Activated CD4-positive, alpha-beta T cell treated with anti-CD3 and anti-CD28 coated beads for 4 hours (primary cell): ENCODE data around the gene LRWD1.

Experiments
- DNase-seq, 2 donors: peaks; one replicate each; pipeline ENCODE4 v3.0.0-alpha.2; 2020

The LRWD1 gene

DNA sequence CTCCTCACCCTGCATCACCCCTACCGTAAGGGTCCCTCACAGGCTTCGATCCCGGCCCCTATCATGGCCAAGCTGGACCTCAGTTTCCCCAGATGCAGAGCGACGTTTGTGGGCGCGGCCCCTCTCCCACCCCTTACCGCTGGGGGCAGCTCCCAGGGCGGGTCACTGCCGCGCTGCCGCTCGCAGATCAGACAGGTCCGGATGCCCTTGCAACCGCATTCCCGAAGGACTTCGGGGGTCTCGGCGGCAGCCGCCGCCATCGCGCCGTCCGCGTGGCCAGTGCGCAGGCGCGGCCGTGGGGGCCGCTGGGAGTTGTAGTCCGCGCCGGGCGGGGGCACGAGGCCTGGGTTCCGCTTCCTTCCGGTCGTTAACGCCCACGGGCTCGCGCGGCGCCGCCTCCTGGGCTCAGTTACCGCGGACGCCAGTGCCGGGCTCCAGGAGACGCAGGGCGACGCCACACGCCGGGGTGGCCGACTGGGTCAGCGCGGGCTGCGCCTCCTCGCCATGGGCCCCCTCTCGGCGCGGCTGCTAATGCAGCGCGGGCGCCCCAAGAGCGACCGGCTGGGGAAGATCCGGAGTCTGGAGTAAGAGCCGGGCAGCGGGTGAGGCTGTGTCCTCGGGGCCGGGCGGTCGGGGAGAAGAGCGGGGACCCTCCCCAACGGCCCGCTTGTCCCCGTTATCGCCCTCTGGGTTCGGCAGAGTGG is at the start of gene LRWD1, which contains the start of gene ALKBH4:
LRWD1 (plus strand) TSS at position 408 of the 704 bp plus-strand sequence; CDS start at position 505, 97 bp downstream.
ALKBH4 (minus strand) TSS at position 287 of the 704 bp plus-strand sequence; CDS start at position 260, 27 bp downstream.
- DNase-seq = peak; percentile 93 to 96

DNA sequence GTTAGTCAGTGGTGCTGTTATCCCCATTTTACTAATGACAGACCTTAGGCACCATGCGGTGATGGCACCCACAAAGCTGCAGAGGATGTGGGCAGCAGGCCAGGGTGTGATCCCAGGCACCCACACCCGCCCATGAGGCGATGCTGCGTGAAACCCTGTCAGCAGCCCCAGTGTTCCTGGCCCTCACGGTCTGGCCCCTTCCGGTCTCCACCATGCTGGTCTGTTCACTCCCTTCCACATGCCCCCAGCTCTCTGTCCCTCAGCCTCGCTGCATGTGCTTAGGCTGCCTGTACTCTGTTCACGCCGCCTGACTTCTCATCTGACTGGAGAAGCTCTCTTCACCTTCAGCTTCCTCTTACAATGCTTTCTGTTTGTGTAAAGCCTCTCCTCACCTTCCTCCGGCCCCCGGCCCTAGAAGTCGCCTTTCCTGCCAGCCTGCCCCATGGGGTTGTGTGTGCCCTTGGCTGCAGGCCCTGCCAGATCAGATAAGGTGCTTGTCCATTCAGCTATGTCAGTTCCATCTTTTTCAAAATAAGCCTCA is 49.0 kb upstream of the LRWD1 start:
- DNase-seq = peak; percentile 27 to 46

DNA sequence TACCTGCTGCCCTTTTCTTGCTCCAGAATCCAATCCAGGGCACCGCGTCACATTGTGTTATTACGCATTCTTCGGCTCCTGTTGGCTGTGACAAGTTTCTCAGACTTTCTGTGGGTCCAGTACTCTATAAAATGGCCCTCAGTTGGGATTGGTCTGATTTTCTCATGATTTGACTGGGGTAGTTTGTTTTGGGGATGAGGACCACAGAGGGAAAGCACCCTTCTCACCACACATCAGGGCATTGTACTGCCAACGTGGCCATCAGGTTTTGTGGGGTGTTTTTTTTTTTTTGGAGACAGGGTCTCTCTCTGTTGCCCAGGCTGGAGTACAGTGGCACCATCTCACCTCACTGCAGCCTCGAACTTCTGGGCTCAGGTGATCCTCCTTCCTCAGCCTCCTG is 48.4 kb upstream of the LRWD1 start:
- DNase-seq = no peak

DNA sequence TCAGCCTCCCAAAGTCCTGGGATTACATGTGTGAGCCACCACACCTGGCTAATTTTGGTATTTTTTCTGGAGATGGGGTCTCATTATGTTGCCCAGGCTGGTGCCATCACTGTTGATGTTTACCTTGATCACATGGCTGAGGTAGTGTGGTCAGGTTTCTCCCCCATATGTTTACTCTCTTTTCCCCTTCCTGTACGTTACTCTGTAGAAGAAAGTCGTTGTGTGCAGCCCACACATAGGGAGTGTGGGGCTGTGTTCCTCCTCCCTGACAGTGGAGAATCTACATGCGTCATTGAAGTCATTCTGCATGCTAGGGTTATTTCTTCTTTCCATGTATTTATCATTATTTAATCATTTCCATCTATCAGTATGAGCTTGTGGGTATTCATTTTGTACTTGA is 47.7 kb upstream of the LRWD1 start:
- no peak for DNase-seq

DNA sequence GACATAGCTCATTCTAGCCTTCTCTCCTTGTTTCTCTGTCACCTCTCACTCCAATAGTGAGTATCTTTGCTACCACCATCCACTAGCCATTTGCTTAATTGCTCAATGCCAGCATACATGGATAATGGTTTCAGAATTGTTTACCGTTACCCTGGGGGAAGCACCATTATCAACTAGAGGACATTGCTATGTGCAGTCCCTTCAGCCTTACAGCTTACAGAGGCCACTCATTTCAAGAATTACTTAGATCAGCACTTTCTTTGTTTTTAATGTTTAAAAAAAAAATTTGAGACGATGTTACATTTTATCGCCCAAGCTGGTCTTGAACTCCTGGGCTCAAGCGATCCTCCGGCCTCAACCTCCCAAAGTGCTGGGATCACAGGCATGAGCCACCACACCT is 46.2 kb upstream of the LRWD1 start:
- no peak for DNase-seq

DNA sequence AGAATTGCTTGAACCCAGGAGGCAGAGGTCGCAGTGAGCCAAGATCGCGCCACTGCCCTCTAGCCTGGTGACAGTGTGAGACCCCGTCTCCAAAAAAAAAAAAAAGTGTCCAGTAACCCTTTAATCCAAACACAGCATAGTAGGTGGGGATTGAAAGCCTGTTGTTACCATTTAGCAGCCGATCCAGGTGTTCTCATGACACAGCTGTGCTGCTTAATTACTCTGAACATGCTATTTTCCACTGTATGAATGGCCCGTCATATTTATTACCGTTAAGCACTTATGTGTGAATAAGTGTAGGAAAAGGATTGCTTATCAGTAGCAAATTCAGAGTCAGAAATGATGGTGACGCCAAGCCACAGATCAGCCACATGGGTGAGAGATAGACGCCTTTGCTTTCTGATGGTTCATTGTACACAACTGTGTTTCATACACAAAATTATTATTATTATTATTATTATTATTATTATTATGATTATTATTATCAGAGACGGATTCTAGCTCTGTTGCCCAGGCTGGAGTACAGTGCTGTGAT is 43.0 kb upstream of the LRWD1 start:
- DNase-seq = no peak

DNA sequence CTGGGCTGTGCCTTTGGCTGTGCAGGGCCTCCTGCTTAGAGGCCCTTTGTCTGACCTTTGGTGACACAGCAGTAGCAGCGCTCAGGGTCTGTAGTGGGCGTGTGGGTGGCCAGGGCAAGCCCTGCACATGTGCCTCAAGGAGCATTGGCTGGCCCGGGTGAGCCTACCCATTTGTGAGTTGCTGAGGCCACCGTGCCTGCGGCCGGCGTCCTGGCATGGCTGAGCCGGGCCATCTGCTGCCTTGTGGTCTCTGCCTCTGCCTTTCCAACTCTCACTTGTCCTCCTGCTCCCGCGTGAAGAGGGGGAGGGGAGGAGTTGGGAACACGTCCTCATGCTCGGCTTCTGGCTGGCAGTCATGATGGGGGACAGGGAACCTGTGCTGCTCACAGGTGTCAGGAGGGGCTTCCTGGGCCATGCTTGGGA is 40.6 kb upstream of the LRWD1 start:
- no peak for DNase-seq

DNA sequence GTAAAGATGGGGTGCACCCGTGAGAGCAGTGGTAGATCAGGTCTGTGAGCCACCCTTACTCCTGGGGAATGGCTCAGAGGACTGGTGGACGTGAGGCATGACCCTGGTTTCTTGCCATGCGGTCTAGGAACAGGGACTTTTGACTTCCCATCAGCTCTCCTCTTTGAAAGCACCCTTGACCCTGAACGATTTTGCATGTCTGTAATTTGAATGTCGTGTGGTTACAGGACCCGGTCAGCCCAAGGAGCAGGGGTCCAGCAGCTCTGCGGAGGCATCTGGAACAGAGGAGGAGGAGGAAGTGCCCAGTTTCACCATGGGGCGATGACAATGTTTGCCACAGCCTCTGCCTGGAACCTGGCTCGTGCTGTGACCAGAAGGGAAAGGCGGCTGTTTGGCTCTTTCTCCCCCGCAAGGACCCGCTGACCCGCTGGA is 40.0 kb upstream of the LRWD1 start:
- no peak for DNase-seq

DNA sequence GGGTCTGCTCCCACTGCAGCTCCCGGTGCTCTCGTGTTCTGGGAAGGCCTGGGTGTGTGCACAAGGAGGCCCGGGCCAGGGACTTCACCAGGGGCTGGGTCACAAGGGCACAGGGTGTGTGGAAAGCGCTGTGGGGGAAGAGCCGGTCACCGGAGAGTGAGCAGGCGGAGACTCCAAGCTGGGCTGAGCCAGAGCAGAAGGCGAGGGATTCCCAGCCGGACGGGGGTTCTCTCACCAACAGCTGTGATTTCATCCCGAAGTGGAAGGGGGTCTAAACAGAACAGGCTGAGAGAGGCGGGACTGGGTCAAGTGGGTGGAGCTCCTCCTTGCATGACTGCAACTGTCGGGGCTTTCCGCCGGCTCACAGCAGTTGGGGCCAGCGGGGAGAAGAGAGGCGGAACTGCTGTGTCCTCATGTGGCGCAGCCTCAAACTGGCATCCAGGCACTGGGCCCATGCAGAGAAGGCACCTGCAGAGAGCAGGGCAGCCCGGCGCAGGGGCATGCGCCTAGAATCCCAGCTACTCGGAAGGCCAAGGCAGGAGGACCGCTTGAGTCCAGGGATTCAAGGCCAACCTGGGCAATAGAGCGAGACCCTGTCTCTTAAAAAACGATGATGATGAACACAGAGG is 39.0 kb upstream of the LRWD1 start:
- DNase-seq = peak; percentile 83 to 86

DNA sequence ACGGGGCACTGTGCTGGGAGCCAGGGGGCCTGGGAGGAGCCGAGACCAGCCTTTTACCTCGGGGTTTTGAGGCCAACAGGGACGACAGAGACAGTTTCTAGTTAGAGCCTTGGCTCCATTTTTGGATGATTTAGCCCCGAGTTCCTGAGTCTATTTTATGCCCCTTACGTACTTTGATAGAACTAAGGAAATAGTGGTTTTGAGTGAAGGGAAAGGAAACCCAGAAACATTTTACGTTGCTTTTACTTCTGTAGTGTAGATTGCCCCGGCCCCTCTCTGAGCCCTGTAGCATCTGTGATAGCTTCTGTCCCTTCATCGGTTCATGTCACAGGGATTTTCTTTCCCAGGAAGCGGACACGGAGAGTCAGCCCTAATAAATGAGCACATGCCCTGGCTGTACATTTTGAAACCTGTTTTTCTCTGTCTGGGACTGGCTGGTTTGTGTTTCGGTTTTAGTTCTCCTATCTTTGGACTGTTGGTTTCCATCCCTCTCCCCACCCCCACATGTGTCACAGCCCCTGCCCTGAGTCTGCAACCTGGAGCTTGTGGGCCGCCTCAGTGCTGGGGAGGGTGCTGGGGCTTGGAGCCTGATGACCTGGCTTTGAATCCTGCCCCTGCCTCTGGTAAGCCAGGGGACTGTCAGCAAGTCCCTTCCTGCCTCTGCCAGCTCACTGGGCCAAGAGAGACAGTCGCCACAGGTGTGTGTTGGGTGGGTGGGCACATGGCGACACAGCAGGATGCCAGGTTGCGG is 38.3 kb upstream of the LRWD1 start:
- DNase-seq = peak; percentile 76 to 83

DNA sequence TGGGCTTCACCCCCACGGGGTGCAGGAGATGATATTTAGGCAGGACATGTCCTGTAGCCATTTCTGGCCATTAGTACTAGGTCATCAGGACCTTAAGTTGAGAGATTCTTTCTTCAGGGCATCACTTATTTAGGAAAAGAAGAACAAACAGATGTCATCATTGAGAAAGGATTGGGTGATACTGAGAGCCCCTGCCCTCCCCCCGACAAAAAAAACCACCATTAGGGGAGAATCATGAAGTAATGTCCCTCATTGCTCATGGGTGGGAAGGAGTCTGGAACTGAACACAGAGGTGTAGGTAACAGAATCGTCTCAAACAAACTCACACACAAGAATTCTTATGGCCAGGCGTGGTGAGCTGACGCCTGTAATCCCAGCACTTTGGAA is 37.8 kb upstream of the LRWD1 start:
- DNase-seq = no peak

DNA sequence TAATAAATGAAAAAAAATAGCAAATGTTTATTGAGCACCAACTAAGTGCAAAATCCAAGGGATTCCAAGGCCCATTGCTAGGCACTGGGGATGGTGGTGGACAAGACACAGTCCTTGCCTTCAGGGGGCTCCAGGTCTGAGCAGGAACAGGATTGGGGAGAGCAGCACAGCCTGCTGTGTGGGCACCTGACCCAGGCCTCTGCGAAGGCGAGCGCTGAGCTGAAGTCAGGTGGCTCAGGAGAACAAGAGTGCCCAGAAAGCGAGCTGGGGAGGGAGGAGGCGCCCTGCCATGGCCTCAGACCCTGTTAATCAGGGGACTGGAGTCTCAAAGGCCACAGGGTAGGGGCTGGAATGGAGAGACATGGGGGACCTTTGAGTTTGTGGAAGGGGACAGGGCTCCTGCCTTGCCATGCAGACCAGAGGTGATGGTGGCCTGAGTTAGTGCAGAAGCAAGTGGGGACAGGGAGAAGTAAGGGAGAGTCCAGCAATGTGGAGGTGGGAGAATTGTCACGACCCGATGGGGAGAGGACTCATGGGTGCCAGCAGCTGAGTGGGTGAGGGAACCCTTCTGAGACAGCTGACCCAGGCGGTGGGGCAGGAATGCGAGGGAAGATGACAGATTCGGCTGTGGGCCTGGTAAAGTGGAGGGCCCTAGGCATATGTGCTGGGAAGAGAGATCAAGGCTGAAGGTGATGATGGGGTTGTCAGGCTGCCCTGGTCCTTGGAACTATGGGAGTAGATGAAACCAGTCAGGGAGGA is 35.5 kb upstream of the LRWD1 start:
- DNase-seq = no peak

DNA sequence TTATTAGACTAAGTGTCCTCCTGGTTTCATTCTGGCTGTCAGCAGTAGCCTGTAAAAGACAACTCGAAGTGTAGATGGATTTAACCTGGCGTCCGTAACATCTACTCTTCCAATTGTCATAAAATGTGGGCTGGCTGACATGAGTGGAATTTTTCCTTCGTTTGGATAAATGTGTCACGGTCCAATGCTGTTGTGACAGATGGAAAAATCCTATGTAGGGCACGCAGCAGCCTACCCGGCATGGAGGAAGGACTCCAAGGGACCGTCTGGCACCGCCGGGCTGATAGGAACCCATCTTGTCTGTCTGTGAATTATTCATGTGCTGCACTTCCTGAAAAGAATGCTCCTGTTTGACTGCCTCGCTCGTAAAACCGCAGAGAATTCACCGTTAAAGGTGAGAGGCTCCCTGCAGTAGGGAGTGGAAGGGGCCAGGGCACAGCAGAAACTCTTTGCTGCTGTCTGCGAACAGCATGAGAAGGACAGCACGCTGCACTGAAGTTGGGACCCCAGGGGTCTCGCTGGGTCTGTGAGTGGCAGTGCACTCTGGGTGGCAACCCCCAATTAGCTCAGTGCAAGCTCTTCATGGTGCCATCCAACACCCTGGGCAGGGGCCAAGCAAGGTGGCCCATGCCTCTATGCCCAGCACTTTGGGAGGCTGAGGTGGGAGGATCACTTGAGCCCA is 33.0 kb upstream of the LRWD1 start:
- peak; percentile 56 to 63 for DNase-seq

DNA sequence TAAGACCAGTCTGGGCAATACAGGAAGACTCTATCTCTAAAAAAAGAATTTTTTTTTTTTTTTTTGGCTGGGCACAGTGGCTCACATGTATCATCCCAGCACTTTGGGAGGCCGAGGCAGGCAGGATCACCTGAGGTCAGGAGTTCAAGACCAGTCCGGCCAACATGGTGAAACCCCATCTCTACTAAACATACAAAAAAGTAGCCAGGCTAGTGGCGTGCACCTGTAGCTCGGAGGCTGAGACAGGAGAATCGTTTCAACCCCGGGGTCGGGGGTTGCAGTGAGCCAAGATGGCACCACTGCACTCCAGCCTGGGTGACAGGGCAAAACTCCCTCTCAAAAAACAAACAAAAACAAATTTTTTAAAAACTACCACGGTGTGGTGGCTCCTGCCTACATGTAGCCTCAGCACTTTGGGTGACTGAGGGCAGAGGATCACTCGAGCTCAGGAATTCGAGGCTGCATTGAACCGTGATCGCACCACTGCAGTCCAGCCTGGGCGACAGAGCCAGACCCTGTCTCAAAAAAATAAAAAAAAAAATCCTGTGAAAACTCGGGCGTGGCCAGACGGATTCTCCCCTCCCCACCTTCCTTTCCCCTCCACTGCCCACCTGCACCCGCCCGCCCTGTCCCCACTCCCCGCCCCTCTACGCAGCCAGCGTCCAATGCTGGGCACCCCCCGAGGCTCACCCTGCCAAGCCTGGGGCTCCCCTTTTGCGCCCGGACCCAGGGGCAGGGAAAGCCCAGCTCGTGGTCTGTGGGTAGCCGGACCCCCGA is 32.2 kb upstream of the LRWD1 start:
- DNase-seq = no peak

DNA sequence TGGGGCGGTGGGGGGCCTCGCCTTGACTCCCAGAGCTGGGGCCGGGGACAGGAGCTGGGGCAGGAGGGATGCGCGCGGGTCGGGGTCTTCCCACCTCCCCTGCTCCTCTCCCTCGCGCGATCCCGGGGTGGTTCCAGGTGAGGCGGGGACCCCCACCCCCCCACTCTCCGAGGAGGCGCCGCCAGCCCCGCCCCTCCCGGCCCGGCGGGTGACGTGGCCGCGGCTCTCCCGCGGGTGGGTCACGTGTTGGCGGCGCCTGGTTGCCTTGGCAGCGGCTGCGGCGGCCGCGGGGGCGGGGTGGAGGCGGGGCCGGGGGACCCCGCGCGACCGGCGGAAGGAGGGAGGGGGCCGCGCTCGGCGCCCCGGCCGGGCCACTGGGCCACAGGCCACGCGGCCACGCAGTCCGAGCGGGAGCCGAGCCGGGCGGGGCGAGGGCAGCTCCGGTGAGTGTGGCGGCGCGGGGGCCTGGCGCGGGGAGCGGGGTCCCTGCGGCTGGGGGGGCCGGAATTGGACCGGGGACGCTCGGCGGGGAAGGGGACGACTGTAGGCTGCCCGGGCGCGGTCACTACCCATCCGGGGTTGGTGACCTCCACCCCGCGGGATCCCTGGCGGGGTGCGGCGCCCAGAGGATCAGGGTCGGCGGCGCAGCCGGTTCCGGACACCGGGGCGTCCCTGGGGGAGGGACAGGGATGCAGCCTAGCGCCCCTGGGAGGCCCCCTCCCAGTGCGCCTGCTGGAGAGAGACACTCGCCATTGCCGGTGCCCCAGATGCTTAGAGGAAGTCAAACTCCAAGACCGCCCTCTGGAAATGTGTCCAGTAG is 31.4 kb upstream of the LRWD1 start, which contains the start of gene ORAI2:
ORAI2 (plus strand) TSS at position 357 of the 820 bp plus-strand sequence. CDS start 5,382 bp downstream, outside the sequence.
- peak; percentile 89 for DNase-seq

DNA sequence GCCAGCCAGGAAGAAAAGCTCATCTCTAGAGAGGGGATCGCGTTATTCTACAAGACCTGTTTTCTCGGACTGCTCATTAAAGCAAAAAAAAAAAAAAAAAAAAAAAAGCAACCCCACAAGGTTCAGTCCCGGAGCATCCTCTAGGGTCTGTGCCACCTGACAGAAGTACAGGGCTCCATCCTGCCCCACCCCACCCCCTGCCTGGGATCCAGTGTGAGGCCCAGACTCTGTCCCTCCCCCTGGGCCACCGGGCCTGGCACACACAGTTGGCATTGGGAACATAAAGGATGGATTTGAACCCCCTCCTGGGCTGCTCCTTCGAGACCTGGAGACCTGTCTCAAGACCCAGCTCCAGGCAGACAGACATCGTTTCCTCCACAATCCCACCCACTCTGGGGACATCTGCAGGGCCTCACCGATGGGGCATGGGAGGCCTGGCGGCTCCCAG is 30.7 kb upstream of the LRWD1 start:
- no peak for DNase-seq

DNA sequence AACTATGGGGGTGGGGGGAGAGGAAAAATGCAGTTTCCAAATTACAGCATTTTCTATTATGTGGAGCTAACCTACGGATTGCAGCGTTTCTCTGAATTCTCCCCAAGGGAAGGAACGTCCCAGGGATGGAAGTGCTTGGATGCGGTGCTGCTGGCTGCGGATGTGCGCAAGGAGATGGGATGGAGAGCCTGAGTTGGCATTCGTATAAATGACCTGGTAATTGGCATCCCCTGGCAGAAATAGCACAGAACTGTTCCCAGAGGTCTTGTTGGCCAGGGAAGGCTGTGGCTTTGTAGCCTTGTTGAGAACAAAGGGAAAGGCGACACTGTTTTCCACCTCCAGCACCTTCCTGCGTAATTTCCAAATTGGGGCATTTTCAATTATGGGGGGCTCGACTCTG is 28.7 kb upstream of the LRWD1 start:
- DNase-seq = no peak

DNA sequence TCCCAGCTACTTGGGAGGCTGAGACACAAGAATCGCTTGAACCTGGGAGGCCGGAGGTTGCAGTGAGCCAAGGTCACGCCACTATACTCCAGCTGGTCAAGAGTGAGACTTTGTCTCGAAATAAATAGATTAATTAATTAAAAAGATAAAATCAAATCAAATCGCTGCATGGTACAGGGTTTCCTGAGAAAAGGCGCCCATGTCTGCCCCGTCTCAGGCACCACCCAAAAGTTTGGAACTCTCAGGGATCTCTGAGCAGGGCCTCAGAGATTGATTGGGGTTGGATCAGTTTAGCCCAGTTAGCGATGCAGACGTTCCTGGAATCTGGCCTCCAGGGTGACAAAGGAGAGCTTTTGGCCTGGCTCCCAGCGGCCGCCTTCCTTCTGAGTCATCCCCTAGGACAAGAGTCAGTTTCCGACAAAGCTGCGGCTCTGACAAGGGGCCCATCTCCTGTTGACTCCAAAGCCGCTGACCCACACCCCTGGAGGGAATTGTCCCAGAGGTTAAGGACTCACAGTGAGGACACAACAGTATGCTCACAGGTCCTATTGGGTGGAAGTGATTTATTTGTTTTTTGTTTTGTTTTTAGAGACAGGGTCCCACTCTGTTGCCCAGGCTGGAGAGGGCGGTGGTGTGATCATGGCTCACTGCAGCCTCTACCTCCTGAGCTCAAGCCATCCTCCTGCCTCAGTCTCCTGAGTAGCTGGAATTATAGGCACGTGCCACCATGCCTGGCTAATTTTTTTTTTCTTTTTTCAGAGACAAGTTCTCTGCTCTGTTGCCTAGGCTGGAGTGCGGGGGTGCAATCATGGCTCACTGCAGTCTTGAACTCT is 24.6 kb upstream of the LRWD1 start:
- no peak for DNase-seq
